NCI-H2081 (cell line): ENCODE measurements around the gene FERMT2.

Experiments used
- DNase-seq, 2 experiments: peaks; one replicate each; lab custom pipeline; 2025; lab: John Stamatoyannopoulos, UW

The FERMT2 gene

GRCh38 chr14:52863334-52863700, 87.5 kb downstream of the FERMT2 start:
- no peak for DNase-seq

DNA sequence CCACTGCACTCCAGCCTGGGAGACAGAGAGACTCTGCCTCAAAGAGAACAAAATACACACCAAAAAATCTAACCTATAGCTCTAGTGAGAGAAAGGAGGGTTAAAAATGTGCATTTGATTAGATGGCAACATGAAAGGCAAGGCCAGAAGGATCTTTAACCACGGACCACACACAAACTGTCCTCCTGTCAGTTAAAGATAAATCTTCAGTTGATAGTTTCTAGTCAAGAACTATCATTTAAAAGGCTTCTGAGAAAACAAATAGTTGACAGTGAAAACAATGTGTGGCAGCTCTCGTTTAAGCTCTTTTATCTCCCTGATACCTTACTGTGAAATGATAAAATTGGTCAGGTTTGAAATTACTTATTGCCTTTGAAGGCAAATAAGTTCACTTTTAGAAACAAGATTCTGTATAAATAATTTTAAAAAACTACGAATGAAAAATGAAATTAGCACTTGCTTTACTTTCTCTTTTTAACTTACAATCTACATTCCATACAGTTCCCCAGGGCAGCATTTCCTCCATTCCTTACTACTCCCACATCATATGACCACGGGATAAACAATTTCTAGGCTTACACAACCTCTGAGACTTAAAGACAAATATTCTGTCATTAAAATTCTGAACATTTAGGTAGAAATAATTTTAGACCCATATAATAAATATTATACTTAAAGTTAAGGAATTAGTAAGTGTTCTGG, 88.1 kb downstream of the FERMT2 start:
- no peak for DNase-seq

DNA sequence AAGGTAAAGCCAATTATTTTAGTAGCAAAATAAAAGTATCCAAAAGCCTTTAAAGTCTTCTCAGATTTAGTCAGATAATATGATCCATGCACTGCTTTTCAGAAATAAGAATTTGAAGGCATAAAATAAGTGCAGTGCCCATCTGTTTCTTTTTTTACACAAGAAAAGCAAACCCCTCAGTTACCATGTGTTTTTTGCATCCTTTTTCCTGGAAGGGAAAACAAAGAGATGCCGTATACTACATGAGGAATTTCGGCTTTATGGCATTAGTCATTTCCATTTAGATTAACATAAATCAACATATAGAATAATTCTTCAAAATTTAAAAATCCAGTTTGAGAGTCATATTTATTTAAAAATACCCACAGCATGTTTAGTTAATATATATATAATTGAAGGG, 89.4 kb downstream of the FERMT2 start:
- DNase-seq, result no peak

DNA sequence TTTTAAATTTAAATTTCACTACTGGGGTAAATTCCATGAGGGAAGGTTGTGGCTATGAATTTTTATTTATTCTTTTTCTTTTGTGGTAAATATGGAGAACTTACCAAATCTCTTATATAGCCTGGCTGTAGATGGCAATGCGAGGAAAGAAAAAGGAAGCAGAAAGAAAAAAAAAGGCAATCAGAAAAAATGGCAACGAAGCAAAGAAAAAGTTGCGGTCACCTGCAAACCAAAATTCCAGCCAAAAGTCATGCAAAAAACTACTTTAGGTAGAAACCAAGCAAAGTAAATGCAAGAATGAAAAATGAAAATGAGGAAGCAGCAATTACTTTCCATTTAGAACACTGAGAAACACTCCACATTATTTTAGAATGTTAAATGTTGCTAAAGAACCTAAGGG, 89.9 kb downstream of the FERMT2 start:
- no peak for DNase-seq

GRCh38 chr14:52860209-52860608, 90.6 kb downstream of the FERMT2 start:
- DNase-seq, result no peak

DNA sequence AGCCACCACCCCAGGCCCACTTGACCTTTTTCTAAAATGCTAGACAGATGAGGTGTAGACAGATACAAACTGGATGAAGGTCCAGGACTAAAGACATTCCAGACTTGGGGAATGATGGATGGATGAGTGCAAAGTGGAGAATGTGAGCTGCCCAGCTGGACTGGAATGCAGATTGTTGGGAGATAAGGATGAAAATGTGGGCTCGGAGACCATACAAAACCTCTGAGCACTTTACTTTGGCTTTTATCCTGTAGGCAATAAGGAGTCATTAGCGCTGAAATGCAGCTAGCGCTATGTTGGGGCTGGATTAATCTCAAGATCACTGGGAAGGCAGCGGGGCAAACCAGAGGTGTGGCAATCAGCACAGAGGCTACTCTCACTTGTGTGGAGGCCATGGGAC, 94.7 kb downstream of the FERMT2 start:
- no peak for DNase-seq

DNA sequence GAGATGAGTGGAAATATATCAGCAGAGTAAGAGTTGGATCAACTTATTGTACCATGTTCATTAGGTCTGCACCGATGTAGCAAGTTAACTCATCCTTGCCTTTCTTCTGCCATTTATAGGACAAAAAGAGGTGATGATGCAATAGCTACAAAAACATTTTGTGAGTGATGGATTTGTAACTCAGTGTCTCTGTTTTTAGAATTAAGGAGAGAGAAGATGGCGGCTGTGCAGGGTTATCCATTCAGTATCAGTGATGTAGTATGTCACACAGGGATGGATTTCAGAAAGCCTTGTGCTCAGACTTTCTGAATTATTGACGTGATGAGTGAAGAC, 97.4 kb downstream of the FERMT2 start:
- no peak for DNase-seq

- peak in 1 of 2 experiments; percentile 68 for DNase-seq
These were observed 97.9 kb downstream of the FERMT2 start for GRCh38 chr14:52852810-52853521.

- no peak for DNase-seq
These were observed 100.4 kb downstream of the FERMT2 start for GRCh38 chr14:52850451-52850909.

GRCh38 chr14:52848626-52849025, 102.2 kb downstream of the FERMT2 start:
- DNase-seq, result no peak

GRCh38 chr14:52846591-52846990, 104.3 kb downstream of the FERMT2 start:
- no peak for DNase-seq

DNA sequence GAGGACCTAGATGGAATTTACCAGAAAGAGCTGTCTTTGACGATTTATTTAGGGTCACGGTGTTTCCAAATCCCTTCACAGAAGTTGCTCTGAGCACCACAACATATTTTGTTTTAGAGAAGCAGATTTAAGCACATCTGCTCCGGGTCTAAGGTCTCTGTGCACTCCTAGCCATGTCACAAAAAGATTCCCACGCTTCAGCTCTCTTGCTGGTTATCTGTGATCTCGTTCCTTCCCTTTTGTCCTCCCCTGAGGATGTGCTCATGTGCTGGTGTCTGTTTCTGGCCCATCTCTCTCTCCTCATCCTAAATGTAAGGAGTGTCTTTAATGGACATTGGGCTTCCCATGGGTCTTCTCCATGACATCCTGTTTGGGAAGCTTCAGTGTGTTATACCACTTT, 105.8 kb downstream of the FERMT2 start:
- DNase-seq, result no peak

- no peak for DNase-seq
These were observed 106.4 kb downstream of the FERMT2 start for GRCh38 chr14:52844262-52845060.

- no peak for DNase-seq
These were observed 110.0 kb downstream of the FERMT2 start for GRCh38 chr14:52840877-52841276.

DNA sequence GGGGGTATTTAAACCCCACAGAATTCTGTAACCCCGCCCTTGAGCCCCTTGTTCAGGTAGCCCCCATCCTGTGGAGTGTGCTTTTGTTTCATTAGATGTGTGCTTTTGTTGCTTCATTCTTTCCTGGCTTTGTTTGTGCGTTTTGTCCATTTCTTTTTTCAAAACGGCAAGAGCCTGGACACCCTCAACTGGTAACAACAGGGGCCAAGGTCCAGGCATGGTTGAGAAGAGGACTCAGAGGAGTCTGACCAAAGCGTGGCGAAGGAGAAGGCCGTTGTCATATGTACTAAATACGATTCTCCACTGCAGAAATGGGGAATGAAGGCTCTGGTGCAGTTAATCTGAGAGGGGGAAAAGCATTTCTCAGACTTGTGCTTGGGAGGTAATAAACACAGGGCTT, 113.4 kb downstream of the FERMT2 start:
- no peak for DNase-seq

DNA sequence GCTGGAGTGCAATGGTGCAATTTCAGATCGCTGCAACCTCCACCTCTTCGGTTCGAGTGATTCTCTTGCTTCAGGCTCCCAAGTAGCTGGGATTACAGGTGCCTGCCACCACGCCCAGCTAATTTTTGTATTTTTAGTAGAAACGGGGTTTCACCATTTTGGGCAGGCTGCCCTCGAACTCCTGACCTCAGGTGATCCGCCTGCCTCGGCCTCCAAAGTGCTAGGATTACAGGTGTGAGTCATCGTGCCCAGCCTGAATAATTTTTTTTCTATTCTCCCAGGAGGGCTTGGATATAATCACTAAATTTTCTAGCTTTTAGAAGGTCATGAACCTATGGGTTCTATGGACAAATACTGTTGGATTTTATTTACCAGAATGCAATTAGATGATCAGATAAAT, 114.8 kb downstream of the FERMT2 start:
- no peak for DNase-seq

- DNase-seq, result peak; percentile 26 to 82
These were observed 115.5 kb downstream of the FERMT2 start for GRCh38 chr14:52835122-52835903.

DNA sequence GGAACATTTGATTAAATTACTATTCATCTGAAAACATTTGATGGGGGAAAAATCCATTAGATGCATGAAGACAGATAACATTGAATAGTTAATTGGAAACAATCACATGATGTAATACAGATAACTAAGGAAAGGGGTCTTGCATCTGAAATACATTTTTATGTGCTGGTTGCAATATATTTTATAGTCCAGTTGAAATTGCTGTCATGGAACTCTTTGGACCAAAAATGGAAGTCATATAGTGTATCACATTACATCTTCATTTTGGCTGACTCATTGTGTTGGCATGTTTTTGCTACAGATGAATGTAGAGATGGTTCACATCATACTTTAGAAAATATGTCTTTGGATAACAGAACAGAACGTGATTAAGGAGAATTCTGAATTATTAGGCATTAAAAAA, 116.4 kb downstream of the FERMT2 start:
- no peak for DNase-seq

DNA sequence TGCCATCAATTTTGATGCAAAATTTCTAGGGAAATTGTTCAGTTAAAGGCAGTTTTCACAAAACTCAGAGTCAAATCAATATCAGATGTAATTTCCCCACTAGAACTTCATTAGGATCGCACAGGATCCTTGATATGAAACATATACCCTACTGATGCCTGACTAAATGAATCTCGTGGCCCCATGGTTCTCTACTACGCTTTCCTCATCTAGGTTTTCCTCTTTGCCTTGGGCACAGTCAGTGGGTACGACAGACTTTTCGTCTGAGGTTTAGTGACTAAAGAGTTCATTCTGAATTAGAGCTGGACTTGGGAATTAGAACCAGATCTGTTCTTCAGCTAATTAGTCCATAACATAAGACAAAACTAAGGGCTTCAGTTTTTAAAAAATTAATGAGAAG, 117.0 kb downstream of the FERMT2 start:
- DNase-seq, result no peak

GRCh38 chr14:52829527-52830185, 121.2 kb downstream of the FERMT2 start:
- no peak for DNase-seq

- no peak for DNase-seq
These were observed 123.4 kb downstream of the FERMT2 start for GRCh38 chr14:52827426-52827825.

DNA sequence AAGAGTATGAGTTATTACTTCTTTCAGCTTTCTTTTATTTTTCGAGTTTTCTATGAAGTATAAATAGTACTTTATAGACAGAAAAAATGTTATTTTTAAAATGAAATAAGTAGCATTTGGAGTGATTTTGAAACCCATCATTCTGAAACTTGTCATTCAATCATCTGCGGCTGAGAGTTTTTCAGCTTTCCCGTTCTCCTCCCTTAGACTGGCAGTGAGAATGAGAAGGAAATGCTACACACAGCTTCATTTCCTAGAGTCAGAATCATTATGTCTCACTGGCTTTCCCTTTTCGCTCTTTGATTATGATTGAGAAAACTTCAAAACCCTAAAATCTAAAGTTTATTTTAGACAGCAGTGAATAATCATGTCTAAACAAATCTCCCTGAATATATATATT, 125.8 kb downstream of the FERMT2 start:
- no peak for DNase-seq
